ENCODE data around the gene MTRFR. TPM values are rescaled to one million over a fixed set of nuclear protein-coding genes. Genes with fewer than 3 reads are reported as not detected.

The MTRFR gene
- total and polyA plus RNA-seq, 4 donors: 5.7 to 15.2 (median 11.1) TPM

- no peak for TF ChIP-seq JUND (IDR thresholded peaks at IDR 0.05)
- TF ChIP-seq RAD21 (IDR thresholded peaks at IDR 0.05): no peak
- no peak for TF ChIP-seq FOXA1 (IDR thresholded peaks at IDR 0.05)
- no peak for TF ChIP-seq EGR1 (IDR thresholded peaks at IDR 0.05; ENCODE audit: low read depth in 2 of 2)
These were observed 47.7 kb downstream of the MTRFR start (continued) for GRCh38 chr12:123280971-123281370.

- H3K36me3 ChIP-seq (ENCODE audit: control insufficient read depth in 4 of 4, insufficient read depth in 3 of 4, low read depth in 1 of 4, low read length in 3 of 4): no peaks in the 10 kb centered on the region
- H3K9ac ChIP-seq (ENCODE audit: low read depth in 1 of 2, low read length in 2 of 2): no peak overlapping the region
- H3K4me1 ChIP-seq (ENCODE audit: control insufficient read depth in 4 of 4, insufficient read depth in 4 of 4, low read length in 3 of 4): no peaks in the 10 kb centered on the region
- no peaks in the 10 kb centered on the region for H3K27me3 ChIP-seq (ENCODE audit: control insufficient read depth in 4 of 4, insufficient read depth in 4 of 4, low read length in 3 of 4)
- no peak overlapping the region for H3K27ac ChIP-seq (ENCODE audit: low read depth in 1 of 2, low read length in 2 of 2)
- no peak overlapping the region for H3K4me3 ChIP-seq (ENCODE audit: low read depth in 1 of 3, low read length in 3 of 3)
- TF ChIP-seq HNF4A (conservative IDR thresholded peaks at IDR 0.05) (no peak), RAD21 (IDR thresholded peaks at IDR 0.05) (no peak)
- 95% methylated on average over 10 of the region's 10 CpGs for WGBS
- H3K9me3 ChIP-seq (ENCODE audit: control insufficient read depth in 4 of 4, low read length in 3 of 4): no peaks in the 10 kb centered on the region
- DNase-seq (ENCODE audit: low spot score): no peak
These were observed 48.9 kb downstream of the MTRFR start for GRCh38 chr12:123282111-123282510.

- no peak overlapping the region for H3K27ac ChIP-seq (ENCODE audit: low read depth in 1 of 2, low read length in 2 of 2)
- no peaks in the 10 kb centered on the region for H3K4me1 ChIP-seq (ENCODE audit: control insufficient read depth in 4 of 4, insufficient read depth in 4 of 4, low read length in 3 of 4)
- no peak for DNase-seq (ENCODE audit: low spot score)
- no peak overlapping the region for H3K4me3 ChIP-seq (ENCODE audit: low read depth in 1 of 3, low read length in 3 of 3)
- H3K9ac ChIP-seq (ENCODE audit: low read depth in 1 of 2, low read length in 2 of 2): no peak overlapping the region
- H3K36me3 ChIP-seq (ENCODE audit: control insufficient read depth in 4 of 4, insufficient read depth in 3 of 4, low read depth in 1 of 4, low read length in 3 of 4): no peaks in the 10 kb centered on the region
- TF ChIP-seq SP1 (IDR thresholded peaks at IDR 0.05) (no peak), REST (IDR thresholded peaks at IDR 0.05) (no peak), JUND (IDR thresholded peaks at IDR 0.05) (no peak)
- H3K27me3 ChIP-seq (ENCODE audit: control insufficient read depth in 4 of 4, insufficient read depth in 4 of 4, low read length in 3 of 4): no peaks in the 10 kb centered on the region
- no peaks in the 10 kb centered on the region for H3K9me3 ChIP-seq (ENCODE audit: control insufficient read depth in 4 of 4, low read length in 3 of 4)
- WGBS: 95% methylated on average over 8 of the region's 8 CpGs
These were observed 50.2 kb downstream of the MTRFR start for GRCh38 chr12:123283461-123283860.

GRCh38 chr12:123284669-123285068 is 51.4 kb downstream of the MTRFR start:
- Histone ChIP-seq H3K4me1 (ENCODE audit: control insufficient read depth in 4 of 4, insufficient read depth in 4 of 4, low read length in 3 of 4) (no peaks in the 10 kb centered on the region), H3K27ac (ENCODE audit: low read depth in 1 of 2, low read length in 2 of 2) (no peak overlapping the region), H3K36me3 (ENCODE audit: control insufficient read depth in 4 of 4, insufficient read depth in 3 of 4, low read depth in 1 of 4, low read length in 3 of 4) (peaks cover 0 to 5% (median 4%) of the 10 kb centered on the region in 4 donors), H3K27me3 (ENCODE audit: control insufficient read depth in 4 of 4, insufficient read depth in 4 of 4, low read length in 3 of 4) (no peaks in the 10 kb centered on the region), H3K9me3 (ENCODE audit: control insufficient read depth in 4 of 4, low read length in 3 of 4) (no peaks in the 10 kb centered on the region), H3K9ac (ENCODE audit: low read depth in 1 of 2, low read length in 2 of 2) (no peak overlapping the region), H3K4me3 (ENCODE audit: low read depth in 1 of 3, low read length in 3 of 3) (no peak overlapping the region)
- TF ChIP-seq REST (IDR thresholded peaks at IDR 0.05) (no peak), ZBTB33 (IDR thresholded peaks at IDR 0.05) (no peak), MAX (IDR thresholded peaks at IDR 0.05) (no peak), CTCF (IDR thresholded peaks at IDR 0.05; ENCODE audit: low read depth, low read length, missing input control) (no peak), FOXA1 (IDR thresholded peaks at IDR 0.05) (no peak)
- WGBS: 98% methylated on average over 4 of the region's 4 CpGs
- no peak for DNase-seq (ENCODE audit: low spot score)
